ENCODE data around the gene KANSL1.

KANSL1 gene

DNA sequence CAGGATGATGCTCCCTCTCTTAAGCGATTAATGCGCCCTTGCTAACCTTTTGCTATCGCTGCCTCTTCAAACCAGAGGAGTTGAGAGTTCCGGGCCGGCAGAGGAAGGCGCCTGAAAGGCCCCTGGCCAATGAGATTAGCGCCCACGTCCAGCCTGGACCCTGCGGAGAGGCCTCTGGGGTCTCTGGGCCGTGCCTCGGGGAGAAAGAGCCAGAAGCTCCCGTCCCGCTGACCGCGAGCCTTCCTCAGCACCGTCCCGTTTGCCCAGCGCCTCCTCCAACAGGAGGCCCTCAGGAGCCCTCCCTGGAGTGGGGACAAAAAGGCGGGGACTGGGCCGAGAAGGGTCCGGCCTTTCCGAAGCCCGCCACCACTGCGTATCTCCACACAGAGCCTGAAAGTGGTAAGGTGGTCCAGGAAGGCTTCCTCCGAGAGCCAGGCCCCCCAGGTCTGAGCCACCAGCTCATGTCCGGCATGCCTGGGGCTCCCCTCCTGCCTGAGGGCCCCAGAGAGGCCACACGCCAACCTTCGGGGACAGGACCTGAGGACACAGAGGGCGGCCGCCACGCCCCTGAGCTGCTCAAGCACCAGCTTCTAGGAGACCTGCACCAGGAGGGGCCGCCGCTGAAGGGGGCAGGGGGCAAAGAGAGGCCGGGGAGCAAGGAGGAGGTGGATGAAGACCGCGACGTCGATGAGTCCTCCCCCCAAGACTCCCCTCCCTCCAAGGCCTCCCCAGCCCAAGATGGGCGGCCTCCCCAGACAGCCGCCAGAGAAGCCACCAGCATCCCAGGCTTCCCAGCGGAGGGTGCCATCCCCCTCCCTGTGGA, 210.2 kb downstream of the KANSL1 start:
- TF ChIP-seq, protein P1, sequence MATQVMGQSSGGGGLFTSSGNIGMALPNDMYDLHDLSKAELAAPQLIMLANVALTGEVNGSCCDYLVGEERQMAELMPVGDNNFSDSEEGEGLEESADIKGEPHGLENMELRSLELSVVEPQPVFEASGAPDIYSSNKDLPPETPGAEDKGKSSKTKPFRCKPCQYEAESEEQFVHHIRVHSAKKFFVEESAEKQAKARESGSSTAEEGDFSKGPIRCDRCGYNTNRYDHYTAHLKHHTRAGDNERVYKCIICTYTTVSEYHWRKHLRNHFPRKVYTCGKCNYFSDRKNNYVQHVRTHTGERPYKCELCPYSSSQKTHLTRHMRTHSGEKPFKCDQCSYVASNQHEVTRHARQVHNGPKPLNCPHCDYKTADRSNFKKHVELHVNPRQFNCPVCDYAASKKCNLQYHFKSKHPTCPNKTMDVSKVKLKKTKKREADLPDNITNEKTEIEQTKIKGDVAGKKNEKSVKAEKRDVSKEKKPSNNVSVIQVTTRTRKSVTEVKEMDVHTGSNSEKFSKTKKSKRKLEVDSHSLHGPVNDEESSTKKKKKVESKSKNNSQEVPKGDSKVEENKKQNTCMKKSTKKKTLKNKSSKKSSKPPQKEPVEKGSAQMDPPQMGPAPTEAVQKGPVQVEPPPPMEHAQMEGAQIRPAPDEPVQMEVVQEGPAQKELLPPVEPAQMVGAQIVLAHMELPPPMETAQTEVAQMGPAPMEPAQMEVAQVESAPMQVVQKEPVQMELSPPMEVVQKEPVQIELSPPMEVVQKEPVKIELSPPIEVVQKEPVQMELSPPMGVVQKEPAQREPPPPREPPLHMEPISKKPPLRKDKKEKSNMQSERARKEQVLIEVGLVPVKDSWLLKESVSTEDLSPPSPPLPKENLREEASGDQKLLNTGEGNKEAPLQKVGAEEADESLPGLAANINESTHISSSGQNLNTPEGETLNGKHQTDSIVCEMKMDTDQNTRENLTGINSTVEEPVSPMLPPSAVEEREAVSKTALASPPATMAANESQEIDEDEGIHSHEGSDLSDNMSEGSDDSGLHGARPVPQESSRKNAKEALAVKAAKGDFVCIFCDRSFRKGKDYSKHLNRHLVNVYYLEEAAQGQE (IDR thresholded peaks at IDR 0.05; ENCODE audit: insufficient read depth in 1 of 2, low read depth in 2 of 2, low read length in 2 of 2): no peak
- no peak for TF ChIP-seq FOXP2 (optimal IDR thresholded peaks at IDR 0.05; ENCODE audit: borderline replicate concordance, extremely low read depth, extremely low read length, insufficient read depth)
- no peak for TF ChIP-seq POLR2AphosphoS5 (IDR thresholded peaks at IDR 0.05; ENCODE audit: low read depth, low read length)
- no peak for TF ChIP-seq TAF1 (IDR thresholded peaks at IDR 0.05; ENCODE audit: borderline replicate concordance, insufficient read depth, low read length)
- no peak for TF ChIP-seq SIN3A (IDR thresholded peaks at IDR 0.05; ENCODE audit: borderline replicate concordance, insufficient read depth, low read length)

GRCh38 chr17:45981306-45981705, 211.9 kb downstream of the KANSL1 start:
- TF ChIP-seq TAF1 (IDR thresholded peaks at IDR 0.05; ENCODE audit: borderline replicate concordance, insufficient read depth, low read length) (no peak), SIN3A (IDR thresholded peaks at IDR 0.05; ENCODE audit: borderline replicate concordance, insufficient read depth, low read length) (no peak), POLR2AphosphoS5 (IDR thresholded peaks at IDR 0.05; ENCODE audit: low read depth, low read length) (no peak), FOXP2 (optimal IDR thresholded peaks at IDR 0.05; ENCODE audit: borderline replicate concordance, extremely low read depth, extremely low read length, insufficient read depth) (no peak)
- TF ChIP-seq, protein P1 (IDR thresholded peaks at IDR 0.05; ENCODE audit: insufficient read depth in 1 of 2, low read depth in 2 of 2, low read length in 2 of 2): no peak

DNA sequence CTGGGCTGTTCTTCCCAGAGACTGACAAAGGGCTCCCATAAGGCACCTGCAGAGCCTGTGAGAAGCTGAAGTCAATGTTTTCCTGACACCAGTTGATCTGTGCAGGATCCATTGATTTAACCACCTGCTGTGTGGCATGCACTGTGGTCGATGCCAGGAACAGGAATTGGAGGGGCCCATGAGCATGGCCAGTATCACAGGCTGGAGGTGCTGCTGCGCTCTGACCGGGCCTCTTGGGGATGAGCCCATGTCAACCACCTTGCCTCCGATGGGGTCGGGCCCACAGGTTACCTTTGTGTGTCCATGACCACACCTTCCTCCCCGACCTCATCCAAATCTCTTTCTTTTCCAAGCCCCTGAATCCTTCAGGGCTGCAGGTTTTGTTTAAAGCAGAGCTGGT, 212.4 kb downstream of the KANSL1 start:
- TF ChIP-seq SIN3A (IDR thresholded peaks at IDR 0.05; ENCODE audit: borderline replicate concordance, insufficient read depth, low read length): no peak
- no peak for TF ChIP-seq FOXP2 (optimal IDR thresholded peaks at IDR 0.05; ENCODE audit: borderline replicate concordance, extremely low read depth, extremely low read length, insufficient read depth)
- TF ChIP-seq, protein P1 (IDR thresholded peaks at IDR 0.05; ENCODE audit: insufficient read depth in 1 of 2, low read depth in 2 of 2, low read length in 2 of 2): no peak
